Stimulated activated CD8-positive, alpha-beta memory T cell treated with anti-CD3 and anti-CD28 coated beads, Interleukin-7, amount 100 ng/mL, for 4 hours (primary cell): ENCODE measurements around the gene PDE6D.

Experiments
- DNase-seq, 2 donors: peaks; one replicate each; pipeline ENCODE4 v3.0.0-alpha.2; 2020; ENCODE audit warnings: low read depth in 2 of 2

The PDE6D gene

DNA sequence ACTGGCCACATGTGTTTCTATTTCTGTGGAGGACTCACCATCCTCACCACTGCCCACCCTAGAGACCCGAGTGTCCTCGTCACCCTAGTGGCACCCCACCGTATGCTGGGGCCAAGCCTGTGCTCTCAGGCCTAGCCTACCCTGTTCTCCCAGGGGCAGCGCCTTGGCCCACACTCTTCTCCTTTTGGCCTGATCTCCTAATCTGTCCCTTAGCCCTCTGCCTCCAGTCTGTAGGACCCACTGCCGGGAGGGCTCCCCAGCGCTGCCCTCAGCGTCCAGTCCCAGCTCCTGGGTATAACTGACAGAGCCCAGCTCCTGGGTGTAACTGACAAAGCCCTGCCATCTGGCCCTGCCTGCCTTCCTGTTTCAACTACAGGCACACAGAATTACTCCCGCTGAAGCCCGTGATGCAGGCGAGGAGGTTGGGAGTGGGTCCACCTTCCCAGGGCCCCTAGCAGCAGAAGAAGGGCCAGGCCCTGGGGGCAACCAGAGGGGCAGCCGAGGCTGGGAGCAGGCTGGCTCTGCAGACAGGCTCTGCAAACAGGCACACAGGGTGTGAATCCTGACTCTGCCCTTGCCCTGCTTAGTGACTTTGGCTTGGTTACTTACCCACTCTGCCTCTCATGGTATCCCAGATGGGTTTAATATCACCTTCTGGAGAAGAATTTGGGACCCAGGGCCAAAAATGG is 98.3 kb downstream of the PDE6D start:
- no peak for DNase-seq
